ENCODE measurements around the gene GPRIN1.
"Not testable (repeated sequence)": the region's sequence is repeated elsewhere in the genome, so short reads cannot be mapped to it uniquely, and the experiment has no call there.

The GPRIN1 gene

DNA sequence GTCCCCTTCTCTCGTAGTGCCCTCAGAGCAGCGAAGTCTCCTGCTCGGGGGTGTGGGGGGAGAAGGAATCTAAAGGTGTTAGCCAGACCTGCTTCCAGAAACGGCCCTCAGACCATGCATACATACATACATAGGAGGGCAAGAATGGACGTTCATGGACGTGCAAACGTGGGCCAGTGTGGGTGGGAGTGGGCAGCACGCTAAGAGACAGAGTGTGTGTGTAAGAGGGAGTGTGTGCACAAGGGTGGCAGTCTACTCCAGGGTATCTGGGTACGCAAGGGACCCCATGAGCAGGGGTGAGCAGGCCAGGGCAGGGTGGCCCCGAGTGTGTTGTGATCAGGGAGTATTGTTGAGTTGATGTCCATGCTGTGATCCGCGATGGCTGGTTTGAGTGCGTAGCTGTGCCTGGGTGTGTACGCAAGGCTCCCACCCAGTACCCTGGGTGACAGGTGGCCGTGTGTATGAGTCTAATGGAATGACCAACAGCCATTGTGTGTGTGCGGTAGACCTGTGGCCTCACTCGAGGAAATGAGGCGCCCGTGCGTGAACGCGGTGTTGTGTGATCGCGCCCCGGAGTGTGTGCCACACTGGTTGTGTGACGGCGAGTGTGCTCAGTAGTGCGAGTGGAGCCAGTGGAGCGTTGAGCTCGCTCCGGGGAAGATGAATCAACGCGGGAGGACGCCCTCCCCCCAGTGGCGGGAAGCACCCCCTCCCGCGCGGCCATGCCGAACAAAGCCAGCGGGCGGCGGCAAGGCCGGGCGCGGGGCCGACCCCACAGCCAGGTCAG lies 826 bp downstream of the GPRIN1 start:
- TF ChIP-seq Cebpa-rat (IDR thresholded peaks at IDR 0.05) = no peak
- Histone ChIP-seq H3K9ac (peak overlapping the region; percentile 55 to 89 (median 84); a peak in 20 of 22 replicates), H3K36me3 (peaks cover 0 to 14% (median 0%) of the 10 kb centered on the region in 11 experiments; a peak in 5 of 22 replicates), H3K4me1 (peaks cover 14 to 51% (median 42%) of the 10 kb centered on the region in 10 experiments; a peak in 19 of 20 replicates), H3K27me3 (peaks cover 0 to 4% (median 3%) of the 10 kb centered on the region in 11 experiments; a peak in 3 of 22 replicates), H4K20me1 (peaks cover 0 to 56% (median 49%) of the 10 kb centered on the region in 11 experiments; a peak in 20 of 22 replicates), H3K4me3 (peak overlapping the region; percentile 70 to 86 (median 78)), H3K9me3 (replicated peaks in 1 of 11) (no peaks in the 10 kb centered on the region), H3K27ac (peak overlapping the region in 8 of 11 experiments; percentile 78 to 86 (median 82); a peak in 13 of 22 replicates), H3K4me2 (peak overlapping the region; percentile 72 to 99 (median 95))

- Histone ChIP-seq H3K36me3 (peaks cover 0 to 14% (median 0%) of the 10 kb centered on the region in 11 experiments; a peak in 5 of 22 replicates), H3K27ac (no peak overlapping the region), H3K4me3 (peak overlapping the region in 1 of 10 experiments; percentile 77; a peak in 2 of 20 replicates), H4K20me1 (peaks cover 0 to 64% (median 55%) of the 10 kb centered on the region in 11 experiments; a peak in 20 of 22 replicates), H3K4me2 (peak overlapping the region; percentile 72 to 99 (median 95); a peak in 21 of 22 replicates), H3K9me3 (replicated peaks in 1 of 11) (no peaks in the 10 kb centered on the region), H3K4me1 (peaks cover 23 to 60% (median 51%) of the 10 kb centered on the region in 10 experiments; a peak in 19 of 20 replicates), H3K27me3 (peaks cover 0 to 4% (median 3%) of the 10 kb centered on the region in 11 experiments; a peak in 3 of 22 replicates), H3K9ac (peak overlapping the region in 1 of 11 experiments; percentile 88; a peak in 2 of 22 replicates)
- TF ChIP-seq Cebpa-rat (IDR thresholded peaks at IDR 0.05) = no peak
Observed at GRCh38 chr5:176608142-176608705, 1.7 kb downstream of the GPRIN1 start.

DNA sequence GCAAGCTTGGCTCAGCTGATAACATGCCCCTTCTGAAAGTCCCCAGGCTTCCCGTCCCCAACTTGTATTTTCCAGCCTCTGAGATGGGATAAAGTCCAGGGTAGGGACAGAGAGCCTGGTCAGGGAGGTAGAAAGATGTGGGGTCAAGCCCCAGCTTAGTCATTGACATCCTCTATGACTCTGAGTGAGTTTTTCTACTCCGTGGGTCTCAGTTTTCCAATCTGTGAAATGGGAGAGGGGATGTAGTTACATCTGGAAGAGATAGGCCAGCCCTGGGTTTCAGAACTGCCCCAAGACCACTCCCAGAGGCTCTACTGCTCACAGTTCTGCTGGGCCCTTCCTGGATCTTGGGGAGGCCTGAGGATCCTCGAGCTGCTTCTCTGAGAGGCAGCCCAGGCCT lies 3.1 kb downstream of the GPRIN1 start:
- peak overlapping the region in 7 of 11 experiments; percentile 26 to 51 (median 48); a peak in 5 of 22 replicates for H3K9ac ChIP-seq
- peaks cover 0 to 76% (median 68%) of the 10 kb centered on the region in 11 experiments; a peak in 20 of 22 replicates for H4K20me1 ChIP-seq
- no peaks in the 10 kb centered on the region for H3K9me3 ChIP-seq (replicated peaks in 1 of 11)
- peaks cover 0 to 4% (median 3%) of the 10 kb centered on the region in 11 experiments; a peak in 3 of 22 replicates for H3K27me3 ChIP-seq
- H3K4me1 ChIP-seq = peaks cover 23 to 63% (median 53%) of the 10 kb centered on the region in 10 experiments; a peak in 19 of 20 replicates
- no peak overlapping the region for H3K4me3 ChIP-seq
- peak overlapping the region in 8 of 11 experiments; percentile 24 to 69 (median 62); a peak in 14 of 22 replicates for H3K4me2 ChIP-seq
- peaks cover 0 to 14% (median 0%) of the 10 kb centered on the region in 11 experiments; a peak in 5 of 22 replicates for H3K36me3 ChIP-seq
- 0 out of 22 replicates have a peak overlapping the region, but pooled peaks of 1 of the 11 experiments have one; percentile 33 for H3K27ac ChIP-seq
- TF ChIP-seq Cebpa-rat (IDR thresholded peaks at IDR 0.05) = no peak

DNA sequence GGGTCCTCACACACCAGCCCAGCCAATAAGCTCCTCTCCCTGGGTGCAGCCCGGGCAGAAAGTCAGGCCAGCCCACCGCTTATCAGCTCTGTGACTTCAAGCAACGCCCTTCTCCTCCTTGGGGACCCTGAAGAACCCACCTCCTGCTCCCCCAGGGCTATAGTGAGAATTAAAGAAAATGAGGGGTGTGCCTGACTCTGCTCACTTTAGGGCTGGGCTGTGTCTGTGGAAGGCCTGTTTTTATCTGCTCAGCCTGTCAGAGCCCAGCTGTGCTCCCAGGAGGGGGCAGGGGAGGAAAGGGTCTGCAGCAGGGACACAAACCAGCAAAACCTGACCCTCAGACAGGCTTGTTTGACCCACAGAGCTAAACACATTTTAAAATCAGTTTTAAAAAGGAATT lies 3.9 kb downstream of the GPRIN1 start:
- peaks cover 22 to 63% (median 51%) of the 10 kb centered on the region in 10 experiments; a peak in 19 of 20 replicates for H3K4me1 ChIP-seq
- peak overlapping the region in 7 of 11 experiments; percentile 26 to 51 (median 48); a peak in 12 of 22 replicates for H3K9ac ChIP-seq

GRCh38 chr5:176603091-176603490 lies 6.9 kb downstream of the GPRIN1 start:
- no peaks in the 10 kb centered on the region for H3K27me3 ChIP-seq
- no peaks in the 10 kb centered on the region for H3K9me3 ChIP-seq (replicated peaks in 1 of 11)
- H4K20me1 ChIP-seq = peaks cover 0 to 100% (median 89%) of the 10 kb centered on the region in 11 experiments; a peak in 19 of 22 replicates
- H3K4me3 ChIP-seq = no peak overlapping the region
- H3K36me3 ChIP-seq = peaks cover 12 to 32% (median 18%) of the 10 kb centered on the region in 11 experiments; a peak in 20 of 22 replicates
- no peak for TF ChIP-seq Cebpa-rat (IDR thresholded peaks at IDR 0.05)
- H3K27ac ChIP-seq = peak overlapping the region in 8 of 11 experiments; percentile 7 to 50 (median 27); a peak in 5 of 22 replicates
- peaks cover 11 to 43% (median 36%) of the 10 kb centered on the region in 10 experiments; a peak in 19 of 20 replicates for H3K4me1 ChIP-seq
- H3K4me2 ChIP-seq = peak overlapping the region; percentile 2 to 60 (median 37); a peak in 17 of 22 replicates
- H3K9ac ChIP-seq = peak overlapping the region in 3 of 11 experiments; percentile 11 to 27 (median 15); a peak in 1 of 22 replicates

More for the DNA sequence above, 3.9 kb downstream of the GPRIN1 start:
- H3K27ac ChIP-seq = peak overlapping the region in 2 of 11 experiments; percentile 2 to 33; a peak in 2 of 22 replicates
- H3K4me2 ChIP-seq = peak overlapping the region in 8 of 11 experiments; percentile 24 to 69 (median 62); a peak in 15 of 22 replicates
- peaks cover 0 to 84% (median 76%) of the 10 kb centered on the region in 11 experiments; a peak in 20 of 22 replicates for H4K20me1 ChIP-seq
- H3K27me3 ChIP-seq = peaks cover 0 to 4% (median 3%) of the 10 kb centered on the region in 11 experiments; a peak in 3 of 22 replicates
- no peaks in the 10 kb centered on the region for H3K9me3 ChIP-seq (replicated peaks in 1 of 11)
- peaks cover 0 to 17% (median 0%) of the 10 kb centered on the region in 11 experiments; a peak in 5 of 22 replicates for H3K36me3 ChIP-seq
- no peak for TF ChIP-seq Cebpa-rat (IDR thresholded peaks at IDR 0.05)
- no peak overlapping the region for H3K4me3 ChIP-seq

- Histone ChIP-seq H3K36me3 (peaks cover 15 to 40% (median 28%) of the 10 kb centered on the region in 11 experiments; a peak in 20 of 22 replicates), H3K27ac (no peak overlapping the region), H3K4me1 (peaks cover 14 to 44% (median 37%) of the 10 kb centered on the region in 10 experiments; a peak in 19 of 20 replicates), H3K9ac (no peak overlapping the region), H4K20me1 (peaks cover 0 to 100% (median 89%) of the 10 kb centered on the region in 11 experiments; a peak in 19 of 22 replicates), H3K9me3 (replicated peaks in 1 of 11) (no peaks in the 10 kb centered on the region), H3K4me2 (no peak overlapping the region), H3K4me3 (no peak overlapping the region), H3K27me3 (peaks cover 0 to 8% (median 4%) of the 10 kb centered on the region in 11 experiments; a peak in 11 of 22 replicates)
- TF ChIP-seq Cebpa-rat (IDR thresholded peaks at IDR 0.05) = no peak
Observed at GRCh38 chr5:176601901-176602482, 8.0 kb downstream of the GPRIN1 start.

GRCh38 chr5:176599749-176600430 lies 10.1 kb downstream of the GPRIN1 start:
- peaks cover 0 to 100% (median 90%) of the 10 kb centered on the region in 11 experiments; a peak in 17 of 22 replicates for H4K20me1 ChIP-seq
- peak overlapping the region in 3 of 11 experiments; percentile 5 to 28 (median 18); a peak in 3 of 22 replicates for H3K4me2 ChIP-seq
- H3K9me3 ChIP-seq (replicated peaks in 1 of 11); H3K27ac ChIP-seq; H3K4me3 ChIP-seq: not testable (repeated sequence)
- H3K9ac ChIP-seq = peak overlapping the region in 1 of 11 experiments; percentile 8; a peak in 2 of 22 replicates
- peaks cover 22 to 37% (median 29%) of the 10 kb centered on the region in 10 experiments; a peak in 19 of 20 replicates for H3K4me1 ChIP-seq
- H3K27me3 ChIP-seq = peaks cover 0 to 17% (median 8%) of the 10 kb centered on the region in 11 experiments; a peak in 11 of 22 replicates
- H3K36me3 ChIP-seq = peaks cover 15 to 44% (median 28%) of the 10 kb centered on the region in 11 experiments; a peak in 20 of 22 replicates

Data from BLaER1 treated with 17β-estradiol and CSF1 and Interleukin-3, amounts not matched to agents 10 nM and 100 nM (cell line).